Fibroblast of lung (primary cell): ENCODE data around the gene AMPD2. TPM values are rescaled to one million over a fixed set of nuclear protein-coding genes. Genes with fewer than 3 reads are reported as not detected.
"Not testable (repeated sequence)": the region's sequence is repeated elsewhere in the genome, so short reads cannot be mapped to it uniquely, and the experiment has no call there.

ENCODE experiments used
- DNase-seq, 2 donors: peaks; one replicate each; pipeline versions ENCODE4 v3.0.0 to v3.0.0-alpha.2; 2010; ENCODE audit warnings: low read depth in 2 of 2
- H2AFZ ChIP-seq: 2 replicates; pipeline ENCODE4 v1.5.1; 2012; ENCODE audit warnings: low read length, control low read depth, inconsistent platforms
- H3K27ac ChIP-seq: 2 replicates; pipeline ENCODE4 v1.5.1; 2011; ENCODE audit warnings: low read length, control low read depth; ENCODE audit not compliant: insufficient read depth
- H3K27me3 ChIP-seq: 2 replicates; pipeline ENCODE4 v1.5.1; 2011; ENCODE audit warnings: mild to moderate bottlenecking, low read length; ENCODE audit not compliant: control insufficient read depth, insufficient read depth
- H3K36me3 ChIP-seq: 2 replicates; pipeline ENCODE4 v1.5.1; 2011; ENCODE audit warnings: low read length; ENCODE audit not compliant: control insufficient read depth, insufficient read depth
- H3K4me1 ChIP-seq: 2 replicates; pipeline ENCODE4 v1.5.1; 2011; ENCODE audit warnings: low read length; ENCODE audit not compliant: control insufficient read depth, insufficient read depth; ENCODE audit errors: extremely low read depth
- H3K4me2 ChIP-seq: 2 replicates; pipeline ENCODE4 v1.5.1; 2011; ENCODE audit warnings: low read length, control low read depth; ENCODE audit not compliant: insufficient read depth; ENCODE audit errors: extremely low read depth
- H3K4me3 ChIP-seq, 4 experiments: fragments of 200-600 bp in 1 of 4; sonication (generic) in 1 of 4; replicated peaks in 1 of 4; 2 replicates each; pipeline ENCODE4 v1.5.1; 2011 to 2016; ENCODE audit warnings: low read length in 4 of 4, low read depth in 3 of 4, mild to moderate bottlenecking in 3 of 4, control low read depth in 2 of 4, inconsistent platforms in 1 of 4, mixed read lengths in 1 of 4; ENCODE audit not compliant: insufficient read depth in 1 of 4; ENCODE audit errors: control extremely low read depth in 1 of 4
- H3K79me2 ChIP-seq: 2 replicates; pipeline ENCODE4 v1.5.1; 2012; ENCODE audit warnings: mild to moderate bottlenecking, low read length, inconsistent platforms; ENCODE audit not compliant: control insufficient read depth, insufficient read depth
- H3K9ac ChIP-seq: 2 replicates; pipeline ENCODE4 v1.5.1; 2011; ENCODE audit warnings: mild to moderate bottlenecking, low read length, control low read depth; ENCODE audit not compliant: insufficient read depth
- H3K9me3 ChIP-seq: 2 replicates; pipeline ENCODE4 v1.5.1; 2012; ENCODE audit warnings: low read depth, low read length; ENCODE audit not compliant: control insufficient read depth, insufficient read depth
- H4K20me1 ChIP-seq: 2 replicates; pipeline ENCODE4 v1.5.1; 2011; ENCODE audit warnings: low read length; ENCODE audit not compliant: control insufficient read depth, insufficient read depth; ENCODE audit errors: extremely low read depth
- EZH2 ChIP-seq: IDR thresholded peaks from 2 replicates; pipeline ENCODE4 v1.5.1; 2012; ENCODE audit warnings: low read length, control low read depth, mild to moderate bottlenecking; ENCODE audit errors: missing control alignments
- polyA plus RNA-seq, 2 donors: library from polyadenylated mRNA; depleted of rRNA in 1 of 2; stranded (reverse) in 1 of 2; unstranded in 1 of 2; fragments of >200 nt; gene quantifications; 2 replicates each; pipeline ENCODE4 v1.2.1, GENCODE V29; 2011 to 2012; ENCODE audit warnings: missing spikeins in 1 of 2
- total RNA-seq: library from RNA; depleted of rRNA; stranded (reverse); fragments of >200 nt; gene quantifications from 2 replicates; pipeline ENCODE4 v1.2.1, GENCODE V29; 2014
- TF ChIP-seq, protein P1 (sequence below), 2 donors: IDR thresholded peaks in 1 of 2; conservative IDR thresholded peaks in 1 of 2; 1 replicate in 1 of 2; 2 replicates in 1 of 2; pipeline ENCODE4 v1.5.1; 2011 to 2012; ENCODE audit warnings: low read length in 2 of 2, control low read depth in 1 of 2, inconsistent platforms in 1 of 2, low read depth in 1 of 2, mild to moderate bottlenecking in 1 of 2

The AMPD2 gene
- total and polyA plus RNA-seq, 2 donors (not counting 1 experiment from before 2014, with no cell fraction given) = 23.0 to 51.9 TPM

DNA sequence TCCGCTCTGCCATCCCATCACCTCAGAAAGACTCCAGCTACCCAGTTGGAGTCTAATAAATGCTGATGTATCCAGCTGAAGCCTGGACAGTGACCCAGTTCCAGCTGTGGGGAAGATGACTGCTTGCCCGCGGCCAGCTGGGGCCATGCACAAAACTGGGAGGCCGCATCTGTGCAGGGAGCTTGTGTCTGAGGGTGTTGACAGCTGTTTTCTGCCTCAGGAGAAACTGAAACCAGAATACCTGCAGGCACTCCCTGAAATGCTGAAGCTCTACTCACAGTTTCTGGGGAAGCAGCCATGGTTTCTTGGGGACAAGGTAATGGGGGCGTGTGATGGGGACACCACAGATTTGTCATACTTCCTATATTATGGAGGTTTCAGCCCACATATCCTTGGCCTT lies 51.4 kb downstream of the AMPD2 start:
- no peak overlapping the region for H2AFZ ChIP-seq
- no peak overlapping the region for H3K4me2 ChIP-seq
- no peaks in the 10 kb centered on the region for H4K20me1 ChIP-seq
- H3K36me3 ChIP-seq = no peaks in the 10 kb centered on the region
- no peak for DNase-seq
- H3K4me1 ChIP-seq = no peaks in the 10 kb centered on the region
- no peak for TF ChIP-seq EZH2
- TF ChIP-seq, protein P1, sequence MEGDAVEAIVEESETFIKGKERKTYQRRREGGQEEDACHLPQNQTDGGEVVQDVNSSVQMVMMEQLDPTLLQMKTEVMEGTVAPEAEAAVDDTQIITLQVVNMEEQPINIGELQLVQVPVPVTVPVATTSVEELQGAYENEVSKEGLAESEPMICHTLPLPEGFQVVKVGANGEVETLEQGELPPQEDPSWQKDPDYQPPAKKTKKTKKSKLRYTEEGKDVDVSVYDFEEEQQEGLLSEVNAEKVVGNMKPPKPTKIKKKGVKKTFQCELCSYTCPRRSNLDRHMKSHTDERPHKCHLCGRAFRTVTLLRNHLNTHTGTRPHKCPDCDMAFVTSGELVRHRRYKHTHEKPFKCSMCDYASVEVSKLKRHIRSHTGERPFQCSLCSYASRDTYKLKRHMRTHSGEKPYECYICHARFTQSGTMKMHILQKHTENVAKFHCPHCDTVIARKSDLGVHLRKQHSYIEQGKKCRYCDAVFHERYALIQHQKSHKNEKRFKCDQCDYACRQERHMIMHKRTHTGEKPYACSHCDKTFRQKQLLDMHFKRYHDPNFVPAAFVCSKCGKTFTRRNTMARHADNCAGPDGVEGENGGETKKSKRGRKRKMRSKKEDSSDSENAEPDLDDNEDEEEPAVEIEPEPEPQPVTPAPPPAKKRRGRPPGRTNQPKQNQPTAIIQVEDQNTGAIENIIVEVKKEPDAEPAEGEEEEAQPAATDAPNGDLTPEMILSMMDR (conservative IDR thresholded peaks at IDR 0.05 in 1 of 2, IDR thresholded peaks at IDR 0.05 in 1 of 2; ENCODE audit: low read depth in 1 of 2, low read length in 2 of 2) = no peak
- H3K4me3 ChIP-seq = no peak overlapping the region
- no peak overlapping the region for H3K27ac ChIP-seq
- H3K27me3 ChIP-seq = no peaks in the 10 kb centered on the region
- H3K9me3 ChIP-seq = no peaks in the 10 kb centered on the region
- no peaks in the 10 kb centered on the region for H3K79me2 ChIP-seq
- no peak overlapping the region for H3K9ac ChIP-seq

DNA sequence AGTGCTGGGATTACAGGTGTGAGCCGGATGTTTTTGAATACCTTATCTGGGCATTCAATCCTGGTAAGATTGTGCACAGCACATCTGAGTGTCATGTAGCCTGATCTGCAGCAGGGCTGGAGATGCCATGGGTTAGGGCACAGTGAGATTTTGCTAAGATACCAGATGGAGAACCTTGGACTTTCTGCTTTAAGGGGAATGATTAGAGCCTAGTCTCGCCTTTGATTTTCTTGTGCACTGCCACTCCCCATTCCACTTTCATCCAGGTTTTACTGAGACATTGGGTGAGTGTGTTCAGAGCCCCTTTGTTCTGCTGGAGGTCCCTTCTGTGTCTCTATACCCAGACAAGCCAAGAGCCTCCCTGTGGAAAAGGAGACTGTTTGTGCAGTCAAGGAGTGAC lies 54.2 kb downstream of the AMPD2 start:
- H3K27me3 ChIP-seq, H3K79me2 ChIP-seq, H3K4me2 ChIP-seq, H4K20me1 ChIP-seq, H3K9me3 ChIP-seq, H3K4me3 ChIP-seq, DNase-seq, H3K27ac ChIP-seq, H3K36me3 ChIP-seq, H3K9ac ChIP-seq, H2AFZ ChIP-seq, H3K4me1 ChIP-seq: not testable (repeated sequence)

DNA sequence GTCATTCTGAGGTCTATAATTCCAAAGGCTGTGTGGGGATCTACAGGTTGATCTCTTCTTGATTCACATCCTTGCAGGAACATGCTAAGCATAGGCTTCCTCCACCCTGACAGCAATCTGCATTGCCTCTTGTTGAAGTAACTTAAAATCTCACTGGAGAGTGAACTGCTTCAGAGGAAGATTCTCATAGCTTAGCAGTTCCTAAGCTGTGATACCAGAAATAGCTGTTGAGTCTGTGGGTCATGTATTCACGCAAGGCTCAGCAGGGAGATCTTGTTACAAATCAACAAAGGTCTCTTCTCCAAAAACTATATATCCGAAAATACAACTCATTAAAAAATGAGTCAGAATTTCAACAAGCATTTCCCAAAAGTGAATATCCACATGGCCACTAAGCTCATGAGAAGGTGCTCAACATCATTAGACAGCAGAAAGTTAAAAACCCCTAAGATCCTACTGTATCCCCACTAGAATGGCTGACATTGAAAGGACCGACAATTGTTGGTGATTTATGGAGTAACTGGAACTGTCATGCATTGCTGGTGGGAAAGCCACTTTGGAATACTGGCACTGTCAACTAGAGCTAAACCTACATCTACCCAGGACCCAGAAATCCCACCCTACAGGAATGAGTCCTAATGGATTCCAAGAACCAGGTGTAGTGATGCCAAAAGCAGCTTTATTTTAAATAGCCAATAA lies 57.2 kb downstream of the AMPD2 start:
- not testable (repeated sequence) for DNase-seq, H3K4me3 ChIP-seq, H3K36me3 ChIP-seq, H3K4me2 ChIP-seq, H3K9me3 ChIP-seq, H3K9ac ChIP-seq, H3K27me3 ChIP-seq, H2AFZ ChIP-seq, H4K20me1 ChIP-seq, H3K27ac ChIP-seq, H3K4me1 ChIP-seq, H3K79me2 ChIP-seq

DNA sequence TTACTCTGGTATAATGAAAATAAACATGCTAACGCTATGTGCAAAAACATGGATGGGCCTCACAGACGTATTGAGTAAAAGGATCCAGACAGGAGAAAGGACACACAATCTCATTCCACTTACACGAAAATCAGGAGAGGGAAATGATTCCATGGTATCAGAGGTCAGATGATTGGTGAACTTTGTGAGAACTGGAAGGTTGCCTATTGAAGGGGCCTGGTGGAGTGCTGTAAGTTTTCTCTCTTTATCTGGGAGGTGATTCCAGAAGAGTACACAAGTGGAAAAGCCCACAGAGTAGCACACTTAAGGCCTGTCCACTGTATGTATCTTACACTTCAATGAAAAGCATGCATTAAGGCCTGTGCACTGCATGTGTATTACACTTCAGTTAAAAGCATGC lies 57.8 kb downstream of the AMPD2 start:
- Histone ChIP-seq H3K9ac (no peak overlapping the region), H3K4me3 (no peak overlapping the region), H3K27me3 (no peaks in the 10 kb centered on the region), H3K4me2 (no peak overlapping the region), H4K20me1 (no peaks in the 10 kb centered on the region), H3K4me1 (no peaks in the 10 kb centered on the region), H2AFZ (no peak overlapping the region), H3K36me3 (no peaks in the 10 kb centered on the region), H3K79me2 (no peaks in the 10 kb centered on the region), H3K27ac (no peak overlapping the region), H3K9me3 (no peaks in the 10 kb centered on the region)
- TF ChIP-seq EZH2 = no peak
- TF ChIP-seq, protein P1 (conservative IDR thresholded peaks at IDR 0.05 in 1 of 2, IDR thresholded peaks at IDR 0.05 in 1 of 2; ENCODE audit: low read depth in 1 of 2, low read length in 2 of 2) = no peak
- no peak for DNase-seq

DNA sequence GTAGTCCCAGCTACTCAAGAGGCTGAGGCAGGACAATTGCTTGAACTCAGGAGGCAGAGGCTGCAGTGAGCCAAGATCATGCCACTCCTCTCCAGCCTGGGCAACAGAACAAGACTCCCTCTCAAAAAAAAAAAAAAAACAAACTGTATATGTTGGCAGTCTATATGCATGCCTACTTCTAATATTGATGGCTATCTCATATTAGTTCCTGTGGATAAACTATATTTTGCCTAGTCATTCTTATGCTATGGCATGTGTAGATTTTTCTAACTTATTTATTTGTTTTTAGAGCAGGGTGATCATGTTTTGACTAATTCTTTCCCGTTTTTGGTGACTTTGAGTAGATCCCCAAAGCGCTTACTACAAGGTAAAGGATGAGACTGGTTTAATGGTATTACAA lies 59.0 kb downstream of the AMPD2 start:
- H3K27ac ChIP-seq, H3K36me3 ChIP-seq, DNase-seq, H3K4me2 ChIP-seq, H3K9ac ChIP-seq, H3K4me1 ChIP-seq, H3K9me3 ChIP-seq, H3K4me3 ChIP-seq, H4K20me1 ChIP-seq, H2AFZ ChIP-seq, H3K79me2 ChIP-seq, H3K27me3 ChIP-seq: not testable (repeated sequence)
